PC-3 (cell line): ENCODE data around the gene SHROOM3. TPM values are rescaled to one million over a fixed set of nuclear protein-coding genes. Genes with fewer than 3 reads are reported as not detected.

ENCODE experiments used
- ATAC-seq: fragments of 200-7000 bp; cut with Tn5 transposase; 2 replicates; pipeline ENCODE4 v1.9.1; 2020; ENCODE audit warnings: mild to moderate bottlenecking, moderate library complexity
- BruUV-seq: library from RNA; stranded (reverse); fragments of 400-500 nt; replicated peaks from 2 replicates; lab custom pipeline; 2021; lab: Mats Ljungman, UMichigan
- CTCF ChIA-PET: fragments of 300-600 bp; sonication (Branson Sonifier 250); formaldehyde crosslinking; loops from one replicate; lab custom pipeline; 2022; ENCODE audit warnings: antibody characterized with exemption; lab: Charles Lee
- POLR2A ChIA-PET: fragments of 300-600 bp; sonication (Branson Sonifier 250); formaldehyde crosslinking; loops from one replicate; lab custom pipeline; 2022; ENCODE audit warnings: antibody characterized with exemption; ENCODE audit not compliant: unreplicated experiment; lab: Charles Lee
- DNase-seq: peaks from one replicate; pipeline ENCODE4 v3.0.0-alpha.2; 2015
- H2AFZ ChIP-seq: fragments of 300-600 bp; sonication (generic); 2 replicates; pipeline ENCODE4 v1.6.0; 2016; ENCODE audit warnings: antibody characterized with exemption, low read length
- H3F3A ChIP-seq: fragments of 300-600 bp; sonication (generic); one replicate; pipeline ENCODE4 v1.6.0; 2017; ENCODE audit warnings: antibody characterized with exemption, low read length, control low read depth, mild to moderate bottlenecking; ENCODE audit not compliant: unreplicated experiment
- H3K27ac ChIP-seq: fragments of 300-600 bp; sonication (generic); 2 replicates; pipeline ENCODE4 v1.5.1; 2016; ENCODE audit warnings: mild to moderate bottlenecking, low read length
- H3K27me3 ChIP-seq: fragments of 300-600 bp; sonication (generic); 2 replicates; pipeline ENCODE4 v1.6.1; 2016; ENCODE audit warnings: low read length, mixed read lengths
- H3K36me3 ChIP-seq: fragments of 300-600 bp; sonication (generic); 2 replicates; pipeline ENCODE4 v1.6.1; 2016; ENCODE audit warnings: low read depth, mixed run types, low read length, mixed read lengths
- H3K4me1 ChIP-seq: fragments of 300-600 bp; sonication (generic); 2 replicates; pipeline ENCODE4 v1.5.1; 2016; ENCODE audit warnings: low read length; ENCODE audit not compliant: insufficient read depth
- H3K4me2 ChIP-seq: fragments of 300-600 bp; sonication (generic); 2 replicates; pipeline ENCODE4 v1.6.0; 2016; ENCODE audit warnings: low read length
- H3K4me3 ChIP-seq: fragments of 300-600 bp; sonication (generic); 2 replicates; pipeline ENCODE4 v1.5.1; 2016; ENCODE audit warnings: mild to moderate bottlenecking, low read length, mixed read lengths
- H3K79me2 ChIP-seq: fragments of 300-600 bp; sonication (generic); 2 replicates; pipeline ENCODE4 v1.6.1; 2017; ENCODE audit warnings: low read length, mixed read lengths
- H3K9ac ChIP-seq: fragments of 300-600 bp; sonication (generic); 2 replicates; pipeline ENCODE4 v1.6.0; 2016; ENCODE audit warnings: mild to moderate bottlenecking, low read length
- H3K9me2 ChIP-seq: fragments of 300-600 bp; sonication (generic); replicated peaks from 2 replicates; pipeline ENCODE4 v1.6.1; 2016; ENCODE audit warnings: mixed run types, low read length, mixed read lengths
- H3K9me3 ChIP-seq: fragments of 300-600 bp; sonication (generic); 2 replicates; pipeline ENCODE4 v1.6.1; 2016; ENCODE audit warnings: low read length, mixed read lengths
- H4K20me1 ChIP-seq: fragments of 300-600 bp; sonication (generic); 2 replicates; pipeline ENCODE4 v1.6.1; 2016; ENCODE audit warnings: low read length, mixed read lengths
- CTCF ChIP-seq: fragments of 300-600 bp; sonication (generic); conservative IDR thresholded peaks from 2 replicates; pipeline ENCODE4 v1.5.1; 2017; ENCODE audit warnings: antibody characterized with exemption, low read depth, mild to moderate bottlenecking, low read length
- EZH2 ChIP-seq: fragments of 300-600 bp; sonication (generic); IDR thresholded peaks from one replicate; pipeline ENCODE4 v1.6.1; 2017; ENCODE audit warnings: antibody characterized with exemption, mild to moderate bottlenecking, low read length; ENCODE audit not compliant: unreplicated experiment
- EZH2phosphoT487 ChIP-seq: fragments of 300-600 bp; sonication (generic); IDR thresholded peaks from 2 replicates; pipeline ENCODE4 v1.6.1; 2018; ENCODE audit warnings: mild to moderate bottlenecking, antibody characterized with exemption, low read length, borderline replicate concordance
- intact Hi-C: fragments of 100-400 bp; cut with micrococcal nuclease; formaldehyde crosslinking; loops from 2 replicates; pipeline ENCODE4 v1.9.0; 2023
- total RNA-seq: library from RNA; depleted of rRNA; stranded (reverse); fragments of >200 nt; gene quantifications from 2 replicates; pipeline ENCODE4 v1.2.3, GENCODE V29; 2014

SHROOM3 gene
- total RNA-seq, 1 experiment from 2014 or later: 27.8 TPM

GRCh38 chr4:76690011-76690905, 255.2 kb downstream of the SHROOM3 start:
- peak; percentile 36 for DNase-seq
- H3K9me3 ChIP-seq: no peaks in the 10 kb centered on the region
- H3K27me3 ChIP-seq: no peaks in the 10 kb centered on the region
- ChIA-PET POLR2A (no interaction called here), CTCF (no interaction called here)
- H3K4me2 ChIP-seq: peak overlapping the region; percentile 84
- H3K79me2 ChIP-seq: peaks cover 65% of the 10 kb centered on the region
- H3K9me2 ChIP-seq: no peaks in the 10 kb centered on the region
- peak; percentile 33 for ATAC-seq
- peak overlapping the region; percentile 71 for H3K27ac ChIP-seq
- no TSS peak for BruUV-seq
- H3K4me1 ChIP-seq: peaks cover 47% of the 10 kb centered on the region
- no peaks in the 10 kb centered on the region for H3F3A ChIP-seq
- H4K20me1 ChIP-seq: no peaks in the 10 kb centered on the region
- TF ChIP-seq CTCF (no peak), EZH2 (no peak)
- H3K4me3 ChIP-seq: peak overlapping the region; percentile 85
- peak overlapping the region; percentile 90 for H3K9ac ChIP-seq
- H3K36me3 ChIP-seq: no peaks in the 10 kb centered on the region
- intact Hi-C loops: loop anchor here (1.0 to 5.0 kb wide), 4 partner anchors 13 to 103 kb away; no protein-coding TSS in a partner anchor
- H2AFZ ChIP-seq: peak overlapping the region; percentile 55

GRCh38 chr4:76690906-76691275, 255.9 kb downstream of the SHROOM3 start:
- H3K27ac ChIP-seq: peak overlapping the region; percentile 71
- H3K79me2 ChIP-seq: peaks cover 71% of the 10 kb centered on the region
- H3K27me3 ChIP-seq: no peaks in the 10 kb centered on the region
- BruUV-seq: TSS peak; percentile 44
- H3K9me3 ChIP-seq: no peaks in the 10 kb centered on the region
- peak overlapping the region; percentile 85 for H3K4me3 ChIP-seq
- no peaks in the 10 kb centered on the region for H3F3A ChIP-seq
- peak overlapping the region; percentile 84 for H3K4me2 ChIP-seq
- no peaks in the 10 kb centered on the region for H4K20me1 ChIP-seq
- no peaks in the 10 kb centered on the region for H3K36me3 ChIP-seq
- TF ChIP-seq EZH2: no peak
- no peak for TF ChIP-seq CTCF
- TF ChIP-seq EZH2phosphoT487: no peak
- peak; percentile 16 for ATAC-seq
- peak; percentile 47 for DNase-seq
- CTCF ChIA-PET: no interaction called here
- no peak overlapping the region for H2AFZ ChIP-seq
- POLR2A ChIA-PET: no interaction called here
- intact Hi-C loops: loop anchor here (1.0 to 5.0 kb wide), 4 partner anchors 12 to 104 kb away; no protein-coding TSS in a partner anchor
- peak overlapping the region; percentile 90 for H3K9ac ChIP-seq
- H3K9me2 ChIP-seq: no peaks in the 10 kb centered on the region
- peaks cover 50% of the 10 kb centered on the region for H3K4me1 ChIP-seq
